ENCODE data around the gene CLEC4C. TPM values are rescaled to one million over a fixed set of nuclear protein-coding genes. Genes with fewer than 3 reads are reported as not detected.

The CLEC4C gene
- total RNA-seq, 1 donor = not detected

- no peak for TF ChIP-seq CTCF (IDR thresholded peaks at IDR 0.05; ENCODE audit: insufficient read depth, low read length)
- peak; percentile 7 for DNase-seq (ENCODE audit: low read depth)
- no peak within 1 kb of the TSS for H3K4me3 ChIP-seq (ENCODE audit: low read depth, low read length)
Measured at GRCh38 chr12:7695566-7696197, 51.5 kb downstream of the CLEC4C start, which contains the start of gene GDF3. GDF3 (minus strand) TSS chr12:7695775; CDS start chr12:7695728, 47 bp downstream.

DNA sequence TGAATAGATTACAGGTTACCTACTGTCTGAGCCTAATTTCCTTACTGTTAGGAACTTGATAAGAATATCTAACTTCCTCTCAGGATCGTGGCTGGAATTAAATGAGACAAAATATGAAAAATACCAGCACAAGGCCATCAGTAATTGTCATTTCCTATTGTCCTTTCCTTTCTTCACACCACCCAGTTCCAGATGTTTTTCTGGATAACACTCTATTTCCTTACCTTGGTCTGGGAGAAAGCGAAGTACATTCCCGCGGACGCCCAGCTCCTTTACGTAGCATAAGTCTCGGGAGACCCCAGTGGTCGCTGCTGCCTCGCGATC, 52.0 kb downstream of the CLEC4C start:
- H3K4me3 ChIP-seq (ENCODE audit: low read depth, low read length) = no peak overlapping the region
- DNase-seq (ENCODE audit: low read depth) = no peak
- TF ChIP-seq CTCF (IDR thresholded peaks at IDR 0.05; ENCODE audit: insufficient read depth, low read length) = no peak

DNA sequence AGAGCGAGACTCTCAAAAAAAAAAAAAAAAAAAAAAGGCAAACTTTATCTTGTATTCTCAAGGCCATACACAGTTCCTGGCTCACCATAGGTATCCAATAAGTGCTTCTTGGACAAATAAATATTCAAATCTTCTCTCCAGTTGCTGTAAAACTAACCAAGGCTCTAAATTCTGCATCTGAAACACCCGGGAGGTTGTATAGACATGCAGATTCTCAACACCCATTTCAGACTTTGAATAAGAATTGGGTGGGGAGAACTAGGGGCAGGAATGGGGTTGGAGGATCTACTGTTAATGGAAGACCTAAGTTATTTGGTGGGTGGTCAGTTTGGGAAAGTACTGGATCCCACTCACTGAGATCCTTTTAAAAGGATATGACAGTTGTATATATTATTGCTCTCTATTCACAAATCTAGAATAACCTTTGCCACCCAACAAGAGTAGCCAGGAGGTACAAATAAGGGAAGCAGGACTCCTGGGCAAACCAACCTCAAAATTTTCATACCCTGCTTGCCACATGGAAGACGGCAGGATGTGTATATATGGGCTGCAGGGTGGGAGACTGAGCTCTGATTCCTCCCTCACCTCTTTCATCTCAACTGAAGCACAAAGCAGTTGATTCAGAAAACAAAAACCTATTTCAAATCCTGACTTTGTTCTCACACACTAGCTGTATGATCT, 52.5 kb downstream of the CLEC4C start:
- no peak for DNase-seq (ENCODE audit: low read depth)
- no peak overlapping the region for H3K4me3 ChIP-seq (ENCODE audit: low read depth, low read length)
- TF ChIP-seq CTCF (IDR thresholded peaks at IDR 0.05; ENCODE audit: insufficient read depth, low read length) = no peak

DNA sequence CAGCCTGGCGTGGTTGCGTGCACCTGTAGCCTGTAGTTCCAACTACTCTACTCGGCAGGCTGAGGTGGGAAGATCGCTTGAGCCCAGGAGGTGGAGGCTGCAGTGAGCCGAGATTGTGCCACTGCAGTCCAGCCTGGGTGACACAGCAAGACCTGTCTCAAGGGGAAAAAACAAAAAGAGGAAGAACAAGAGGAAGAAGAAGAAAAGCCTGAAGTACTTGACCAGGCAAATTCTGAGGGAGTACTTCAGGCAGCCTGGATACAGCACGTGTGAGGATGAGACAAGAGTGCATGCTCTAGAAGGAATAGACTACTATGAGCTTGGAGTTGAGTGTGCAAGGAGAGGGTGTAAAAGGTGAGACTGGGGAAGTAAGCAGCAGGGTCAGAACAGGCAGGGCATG, 53.4 kb downstream of the CLEC4C start:
- no peak overlapping the region for H3K4me3 ChIP-seq (ENCODE audit: low read depth, low read length)
- TF ChIP-seq CTCF (IDR thresholded peaks at IDR 0.05; ENCODE audit: insufficient read depth, low read length) = no peak
- DNase-seq (ENCODE audit: low read depth) = no peak

DNA sequence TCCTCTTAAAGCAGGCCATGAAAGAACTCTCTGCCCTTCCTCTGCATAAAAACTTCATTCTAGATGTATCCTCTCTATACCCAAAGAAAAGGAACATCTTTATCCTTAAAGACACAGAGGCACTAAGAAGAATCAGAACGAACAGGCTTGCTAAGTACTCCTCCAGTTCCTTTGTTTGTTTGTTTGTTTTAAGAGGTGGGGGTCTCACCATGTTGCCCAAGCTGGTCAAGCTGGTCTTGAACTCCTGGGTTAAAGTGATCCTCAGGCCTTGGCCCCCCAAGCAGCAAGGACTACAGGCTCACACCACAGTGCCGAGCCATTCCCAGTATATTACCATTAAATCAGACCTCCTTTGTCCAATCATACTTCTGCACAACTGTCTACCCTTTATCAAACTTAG, 65.6 kb downstream of the CLEC4C start:
- no peak for DNase-seq (ENCODE audit: low read depth)
- no peak for TF ChIP-seq CTCF (IDR thresholded peaks at IDR 0.05; ENCODE audit: insufficient read depth, low read length)
- no peak overlapping the region for H3K4me3 ChIP-seq (ENCODE audit: low read depth, low read length)

Small RNAs within 50 kb of the gene (small RNA-seq; reads per million reads assigned to genes)
- gene RF00019 = not detected

Other genes starting within 250 kb of the CLEC4C start
- gene CD163, start 243.6 kb downstream of the CLEC4C start, total RNA-seq (ENCODE audit: low replicate concordance) = not detected in 2 replicates
- not detected in 2 replicates for gene APOBEC1, start 81.5 kb downstream of the CLEC4C start, total RNA-seq (ENCODE audit: low replicate concordance)
- gene GDF3, start 51.6 kb downstream of the CLEC4C start, total RNA-seq (ENCODE audit: low replicate concordance) = not detected in 2 replicates
- not detected in 2 replicates for gene DPPA3, start 35.9 kb downstream of the CLEC4C start, total RNA-seq (ENCODE audit: low replicate concordance)
- gene NANOGNB, start 17.8 kb upstream of the CLEC4C start, total RNA-seq (ENCODE audit: low replicate concordance) = not detected in 2 replicates
- gene NANOG, start 42.0 kb upstream of the CLEC4C start, total RNA-seq (ENCODE audit: low replicate concordance) = under 0.01 and 0.16 TPM in 2 replicates
- gene SLC2A14, start 125.5 kb upstream of the CLEC4C start, total RNA-seq (ENCODE audit: low replicate concordance) = not detected in 2 replicates
- 42.4 and 49.6 TPM in 2 replicates for gene SLC2A3, start 188.8 kb upstream of the CLEC4C start, total RNA-seq (ENCODE audit: low replicate concordance)

All from fibroblast of the aortic adventitia (primary cell).